Testis (tissue), 3 donors: Measurements from ENCODE around the gene CEP55. TPM values are rescaled to one million over a fixed set of nuclear protein-coding genes. Genes with fewer than 3 reads are reported as not detected.

Experiments used
- DNase-seq: peaks from one replicate; pipeline ENCODE4 v3.0.0-alpha.2; 2019
- H3K27ac ChIP-seq, 2 donors: fragments of 200-600 bp; sonication (generic); one replicate each; pipeline ENCODE4 v1.5.1; 2019
- H3K27me3 ChIP-seq: fragments of 200-600 bp; sonication (generic); one replicate; pipeline ENCODE4 v1.5.1; 2019
- H3K36me3 ChIP-seq: fragments of 200-600 bp; sonication (generic); one replicate; pipeline ENCODE4 v1.5.1; 2017; ENCODE audit warnings: low read depth; ENCODE audit errors: missing control alignments
- H3K4me1 ChIP-seq: fragments of 200-600 bp; sonication (generic); one replicate; pipeline ENCODE4 v1.5.1; 2019
- H3K4me3 ChIP-seq, 2 donors: fragments of 200-600 bp; sonication (generic); one replicate each; pipeline ENCODE4 v1.5.1; 2017 to 2019
- H3K9me3 ChIP-seq: fragments of 200-600 bp; sonication (generic); one replicate; pipeline ENCODE4 v1.5.1; 2017
- POLR2A ChIP-seq: fragments of 450-650 bp; IDR thresholded peaks from one replicate; pipeline ENCODE4 v1.6.1; 2017; ENCODE audit warnings: antibody characterized with exemption, mild to moderate bottlenecking, moderate library complexity
- WGBS, 2 donors: methylation state at CpG; one replicate each; pipeline ENCODE4 v1.1.5; 2018; 5-methylcytosine and 5-hydroxymethylcytosine counted together
- intact Hi-C: fragments of 100-400 bp; cut with DNase I; formaldehyde crosslinking; loops from one replicate; pipeline ENCODE4 v1.15.1; 2023; ENCODE audit warnings: low total_unique reads
- polyA plus RNA-seq: library from polyadenylated mRNA; stranded (reverse); fragments of 350-450 nt; fragmentation: Illumina TruSeq; extraction: RNeasy Lipid Tissue Mini Kit (QIAGEN cat#74804); gene quantifications from one replicate; pipeline ENCODE4 v1.2.3, GENCODE V29; 2014; ENCODE audit warnings: low read depth, low replicate concordance; ENCODE audit not compliant: insufficient read depth
- total RNA-seq, 2 donors: library from RNA; depleted of rRNA; stranded (reverse); fragments of >200 nt; gene quantifications; one replicate each; pipeline ENCODE4 v1.2.3, GENCODE V29; 2016
- TF ChIP-seq, protein P1 (sequence below), 3 experiments: fragments of 450-650 bp in 2 of 3; fragments of 200-600 bp in 1 of 3; sonication (generic) in 1 of 3; IDR thresholded peaks; one replicate each; pipeline ENCODE4 v1.5.1; 2016 to 2019; ENCODE audit warnings: antibody characterized with exemption in 3 of 3, mild to moderate bottlenecking in 2 of 3, moderate library complexity in 1 of 3

Gene CEP55
- total and polyA plus RNA-seq, 3 donors from 2014 or later = 14.1 to 28.1 (median 15.5) TPM

GRCh38 chr10:93458821-93459257, 37.6 kb upstream of the CEP55 start:
- no peaks in the 10 kb centered on the region for H3K27me3 ChIP-seq
- intact Hi-C loops = no loop called here
- H3K4me3 ChIP-seq = no peak overlapping the region
- TF ChIP-seq, protein P1, sequence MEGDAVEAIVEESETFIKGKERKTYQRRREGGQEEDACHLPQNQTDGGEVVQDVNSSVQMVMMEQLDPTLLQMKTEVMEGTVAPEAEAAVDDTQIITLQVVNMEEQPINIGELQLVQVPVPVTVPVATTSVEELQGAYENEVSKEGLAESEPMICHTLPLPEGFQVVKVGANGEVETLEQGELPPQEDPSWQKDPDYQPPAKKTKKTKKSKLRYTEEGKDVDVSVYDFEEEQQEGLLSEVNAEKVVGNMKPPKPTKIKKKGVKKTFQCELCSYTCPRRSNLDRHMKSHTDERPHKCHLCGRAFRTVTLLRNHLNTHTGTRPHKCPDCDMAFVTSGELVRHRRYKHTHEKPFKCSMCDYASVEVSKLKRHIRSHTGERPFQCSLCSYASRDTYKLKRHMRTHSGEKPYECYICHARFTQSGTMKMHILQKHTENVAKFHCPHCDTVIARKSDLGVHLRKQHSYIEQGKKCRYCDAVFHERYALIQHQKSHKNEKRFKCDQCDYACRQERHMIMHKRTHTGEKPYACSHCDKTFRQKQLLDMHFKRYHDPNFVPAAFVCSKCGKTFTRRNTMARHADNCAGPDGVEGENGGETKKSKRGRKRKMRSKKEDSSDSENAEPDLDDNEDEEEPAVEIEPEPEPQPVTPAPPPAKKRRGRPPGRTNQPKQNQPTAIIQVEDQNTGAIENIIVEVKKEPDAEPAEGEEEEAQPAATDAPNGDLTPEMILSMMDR (IDR thresholded peaks at IDR 0.05) = no peak
- TF ChIP-seq POLR2A = no peak
- DNase-seq = peak; percentile 49
- no peaks in the 10 kb centered on the region for H3K9me3 ChIP-seq
- H3K36me3 ChIP-seq = no peaks in the 10 kb centered on the region
- peak overlapping the region in 1 of 2 donors; percentile 77 for H3K27ac ChIP-seq
- H3K4me1 ChIP-seq = no peaks in the 10 kb centered on the region
- 51 to 63% methylated on average over 6 of the region's 6 CpGs for WGBS, 2 donors

- WGBS, 2 donors = 57 to 79% methylated on average over 3 of the region's 3 CpGs
- Histone ChIP-seq H3K27me3 (no peaks in the 10 kb centered on the region), H3K36me3 (no peaks in the 10 kb centered on the region), H3K27ac (peak overlapping the region in 1 of 2 donors; percentile 77), H3K4me1 (no peaks in the 10 kb centered on the region), H3K9me3 (no peaks in the 10 kb centered on the region), H3K4me3 (no peak overlapping the region)
- DNase-seq = no peak
- TF ChIP-seq POLR2A = no peak
- TF ChIP-seq, protein P1 (IDR thresholded peaks at IDR 0.05) = no peak
- intact Hi-C loops = no loop called here
These were observed 36.9 kb upstream of the CEP55 start for GRCh38 chr10:93459466-93459865.

GRCh38 chr10:93461109-93461806, 35.2 kb upstream of the CEP55 start:
- intact Hi-C loops = no loop called here
- no peak overlapping the region for H3K4me3 ChIP-seq
- DNase-seq = no peak
- no peak overlapping the region for H3K27ac ChIP-seq
- 73 to 79% methylated on average over 4 of the region's 4 CpGs for WGBS, 2 donors
- TF ChIP-seq, protein P1 (IDR thresholded peaks at IDR 0.05) = no peak
- TF ChIP-seq POLR2A = no peak
- peaks cover 7% of the 10 kb centered on the region for H3K4me1 ChIP-seq
- no peaks in the 10 kb centered on the region for H3K27me3 ChIP-seq
- no peaks in the 10 kb centered on the region for H3K36me3 ChIP-seq
- no peaks in the 10 kb centered on the region for H3K9me3 ChIP-seq

DNA sequence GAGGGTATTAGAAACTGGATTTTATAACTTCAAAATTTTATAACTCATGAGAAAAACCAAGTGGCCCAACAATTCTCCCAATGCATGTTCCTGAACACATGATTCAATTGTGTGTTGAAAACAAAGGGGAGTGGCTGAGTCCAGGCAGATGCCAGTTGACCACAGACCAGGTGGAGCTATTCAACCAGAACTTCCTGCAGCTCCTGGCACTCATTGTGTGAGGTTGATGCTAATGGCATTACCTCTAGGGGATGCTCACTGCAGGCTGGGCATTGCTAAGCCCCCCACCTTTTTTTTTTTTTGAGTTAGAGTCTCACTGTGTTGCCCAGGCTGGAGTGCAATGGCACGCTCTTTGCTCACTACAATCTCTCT, 34.6 kb upstream of the CEP55 start:
- H3K36me3 ChIP-seq = no peaks in the 10 kb centered on the region
- WGBS, 2 donors = 94 to 100% methylated on average over 1 of the region's 1 CpG
- H3K4me1 ChIP-seq = peaks cover 7% of the 10 kb centered on the region
- no peak overlapping the region for H3K27ac ChIP-seq
- no peaks in the 10 kb centered on the region for H3K9me3 ChIP-seq
- TF ChIP-seq, protein P1 (IDR thresholded peaks at IDR 0.05) = no peak
- TF ChIP-seq POLR2A = no peak
- intact Hi-C loops = no loop called here
- no peak for DNase-seq
- H3K4me3 ChIP-seq = no peak overlapping the region
- no peaks in the 10 kb centered on the region for H3K27me3 ChIP-seq

DNA sequence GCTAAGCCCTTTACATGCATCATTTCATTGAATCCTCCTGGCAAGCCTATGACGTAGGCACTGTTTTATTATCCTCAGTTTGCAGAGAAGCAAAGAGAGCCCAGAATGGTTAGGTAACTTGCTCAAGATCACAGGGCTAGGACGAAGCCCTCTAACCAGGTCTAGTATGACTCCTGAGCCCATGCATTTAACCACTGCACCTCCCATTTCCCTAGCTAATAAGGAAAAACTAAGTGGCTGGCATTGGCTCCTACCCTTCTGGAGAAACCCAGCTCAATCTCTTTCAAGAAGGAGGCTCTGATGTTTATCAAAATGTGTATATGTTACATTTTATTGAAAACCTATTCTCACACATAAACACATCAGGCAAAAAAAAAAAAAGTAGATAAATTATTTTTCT, 34.0 kb upstream of the CEP55 start:
- no peaks in the 10 kb centered on the region for H3K9me3 ChIP-seq
- intact Hi-C loops = no loop called here
- 46 to 50% methylated on average over 2 of the region's 2 CpGs for WGBS, 2 donors

More for the DNA sequence above, 34.0 kb upstream of the CEP55 start:
- DNase-seq = no peak
- TF ChIP-seq POLR2A = no peak
- TF ChIP-seq, protein P1 (IDR thresholded peaks at IDR 0.05) = no peak
- H3K4me3 ChIP-seq = no peak overlapping the region
- peak overlapping the region in 1 of 2 donors; percentile 14 for H3K27ac ChIP-seq
- no peaks in the 10 kb centered on the region for H3K27me3 ChIP-seq
- H3K36me3 ChIP-seq = no peaks in the 10 kb centered on the region
- peaks cover 7% of the 10 kb centered on the region for H3K4me1 ChIP-seq
